ENCODE data around the gene AMBRA1. TPM values are rescaled to one million over a fixed set of nuclear protein-coding genes. Genes with fewer than 3 reads are reported as not detected.

Gene AMBRA1
- total and polyA plus RNA-seq, 2 donors from 2014 or later: 8.0 to 32.6 TPM

GRCh38 chr11:46491661-46492330, 102.0 kb downstream of the AMBRA1 start:
- Histone ChIP-seq H3K4me1 (ENCODE audit: control insufficient read depth in 2 of 3, insufficient read depth in 2 of 3, low read depth in 1 of 3, low read length in 3 of 3) (peaks cover 0 to 7% (median 5%) of the 10 kb centered on the region in 3 donors), H3K27ac (ENCODE audit: low read depth in 2 of 2, low read length in 2 of 2) (no peak overlapping the region), H3K4me3 (ENCODE audit: low read length in 3 of 3) (no peak overlapping the region), H3K9ac (ENCODE audit: low read length in 3 of 3) (no peak overlapping the region), H3K9me3 (ENCODE audit: control insufficient read depth in 2 of 3, insufficient read depth in 1 of 3, low read length in 3 of 3) (no peaks in the 10 kb centered on the region), H3K36me3 (ENCODE audit: control insufficient read depth in 2 of 3, insufficient read depth in 3 of 3, low read length in 3 of 3) (no peaks in the 10 kb centered on the region), H3K27me3 (ENCODE audit: control insufficient read depth, insufficient read depth, low read length) (no peaks in the 10 kb centered on the region)
- FAIRE-seq (no peak), DNase-seq (peak in 2 of 5 donors; percentile 37 to 74)
- intact Hi-C loops (cut with DNase I): no loop called here
- no peak for TF ChIP-seq CTCF (IDR thresholded peaks at IDR 0.05; ENCODE audit: borderline replicate concordance, extremely low read depth, insufficient read depth)

- FAIRE-seq: no peak
- no peak for DNase-seq
- H3K27ac ChIP-seq (ENCODE audit: low read depth in 2 of 2, low read length in 2 of 2): no peak overlapping the region
- H3K4me1 ChIP-seq (ENCODE audit: control insufficient read depth in 2 of 3, insufficient read depth in 2 of 3, low read depth in 1 of 3, low read length in 3 of 3): peaks cover 5 to 10% (median 7%) of the 10 kb centered on the region in 3 donors
- no peak overlapping the region for H3K9ac ChIP-seq (ENCODE audit: low read length in 3 of 3)
- H3K9me3 ChIP-seq (ENCODE audit: control insufficient read depth in 2 of 3, insufficient read depth in 1 of 3, low read length in 3 of 3): no peaks in the 10 kb centered on the region
- H3K4me3 ChIP-seq (ENCODE audit: low read length in 3 of 3): no peak overlapping the region
- no peak for TF ChIP-seq CTCF (IDR thresholded peaks at IDR 0.05; ENCODE audit: borderline replicate concordance, extremely low read depth, insufficient read depth)
- no peaks in the 10 kb centered on the region for H3K27me3 ChIP-seq (ENCODE audit: control insufficient read depth, insufficient read depth, low read length)
- no peaks in the 10 kb centered on the region for H3K36me3 ChIP-seq (ENCODE audit: control insufficient read depth in 2 of 3, insufficient read depth in 3 of 3, low read length in 3 of 3)
- intact Hi-C loops (cut with DNase I): no loop called here
Measured at GRCh38 chr11:46490666-46491065, 103.2 kb downstream of the AMBRA1 start.

GRCh38 chr11:46489656-46490560, 103.9 kb downstream of the AMBRA1 start:
- Histone ChIP-seq H3K9me3 (ENCODE audit: control insufficient read depth in 2 of 3, insufficient read depth in 1 of 3, low read length in 3 of 3) (no peaks in the 10 kb centered on the region), H3K36me3 (ENCODE audit: control insufficient read depth in 2 of 3, insufficient read depth in 3 of 3, low read length in 3 of 3) (no peaks in the 10 kb centered on the region), H3K9ac (ENCODE audit: low read length in 3 of 3) (no peak overlapping the region), H3K27ac (ENCODE audit: low read depth in 2 of 2, low read length in 2 of 2) (no peak overlapping the region), H3K4me3 (ENCODE audit: low read length in 3 of 3) (no peak overlapping the region), H3K4me1 (ENCODE audit: control insufficient read depth in 2 of 3, insufficient read depth in 2 of 3, low read depth in 1 of 3, low read length in 3 of 3) (peaks cover 5 to 10% (median 8%) of the 10 kb centered on the region in 3 donors), H3K27me3 (ENCODE audit: control insufficient read depth, insufficient read depth, low read length) (no peaks in the 10 kb centered on the region)
- no peak for FAIRE-seq
- intact Hi-C loops (cut with DNase I): no loop called here
- DNase-seq: peak in 3 of 5 donors; percentile 32 to 68 (median 37)
- TF ChIP-seq CTCF (IDR thresholded peaks at IDR 0.05; ENCODE audit: borderline replicate concordance, extremely low read depth, insufficient read depth): peak; percentile 39
